DMS53 treated with DMSO at 0.1 percent for 48 hours (cell line): ENCODE results near the gene SDF4.

Source experiments
- DNase-seq: peaks from one replicate; lab custom pipeline; 2025; ENCODE audit not compliant: unreplicated experiment; lab: John Stamatoyannopoulos, UW

The SDF4 gene

DNA sequence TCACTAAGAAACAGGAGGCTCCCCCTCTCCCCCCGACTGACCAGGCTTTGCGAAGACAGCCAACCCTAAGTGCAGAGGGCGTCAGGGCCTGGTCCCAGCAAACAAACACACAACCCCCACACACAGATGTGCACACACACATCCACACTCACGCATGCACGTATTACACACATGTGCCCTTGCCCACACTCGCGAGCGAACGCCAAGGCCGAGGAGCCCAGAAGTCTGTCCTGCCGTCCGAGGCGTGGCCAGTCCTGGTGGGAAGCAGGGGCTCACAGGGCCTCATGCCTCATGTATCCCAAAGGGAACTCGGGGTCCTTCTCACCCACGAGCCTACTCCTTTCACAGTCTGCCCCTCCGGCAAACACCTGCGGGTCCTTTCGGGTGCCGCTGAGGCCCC is 2.0 kb downstream of the SDF4 start:
- DNase-seq = no peak

DNA sequence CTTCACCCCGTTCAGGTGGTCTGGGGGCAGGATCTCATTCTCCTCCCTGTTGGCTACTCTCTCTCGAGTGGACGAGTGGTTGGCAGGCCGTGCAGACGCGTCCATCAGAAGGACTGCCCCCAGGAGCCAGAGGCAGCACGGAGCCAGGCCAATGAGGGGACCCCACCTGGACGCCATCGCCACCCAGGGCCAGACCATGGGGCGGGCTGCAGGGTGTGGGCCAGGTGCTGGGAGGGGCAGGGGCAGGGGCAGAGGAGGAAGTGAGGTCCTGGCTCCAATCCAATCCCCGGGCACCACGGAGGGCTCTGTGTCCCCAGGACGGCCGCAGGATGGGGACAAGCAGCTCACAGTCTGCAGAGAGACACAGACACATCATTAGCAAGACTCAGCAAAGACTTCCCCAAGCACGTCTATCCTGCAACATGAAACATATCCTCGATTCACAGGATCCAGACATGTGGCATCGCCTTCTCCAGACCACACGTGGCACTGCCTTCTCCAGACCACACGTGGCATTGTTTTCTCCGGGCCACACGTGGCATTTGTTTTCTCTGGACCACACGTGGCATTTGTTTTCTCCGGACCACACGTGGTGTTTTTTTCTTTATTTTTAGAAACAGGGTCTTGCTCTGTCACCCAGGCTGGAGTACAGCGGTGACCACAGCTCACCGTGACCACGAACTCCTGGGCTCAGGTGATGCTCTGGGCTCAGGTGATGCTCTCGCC is 3.0 kb downstream of the SDF4 start:
- no peak for DNase-seq

DNA sequence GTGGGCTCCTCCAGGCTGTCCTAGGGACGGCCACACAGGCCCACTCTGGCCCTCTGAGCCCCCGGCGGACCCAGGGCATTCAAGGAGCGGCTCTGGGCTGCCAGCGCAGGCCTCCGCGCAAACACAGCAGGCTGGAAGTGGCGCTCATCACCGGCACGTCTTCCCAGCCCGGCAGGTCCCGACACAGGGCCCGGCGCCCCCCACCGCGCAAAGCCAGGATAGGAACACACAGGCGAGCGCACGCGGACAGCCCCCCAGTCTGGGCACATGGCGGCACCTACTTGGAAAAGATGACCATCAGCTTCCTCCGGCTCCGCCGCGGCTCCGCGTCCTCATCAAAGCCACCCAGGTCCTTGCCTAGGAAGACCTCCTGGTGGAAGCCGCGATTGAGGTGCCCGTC is 3.6 kb downstream of the SDF4 start:
- no peak for DNase-seq

DNA sequence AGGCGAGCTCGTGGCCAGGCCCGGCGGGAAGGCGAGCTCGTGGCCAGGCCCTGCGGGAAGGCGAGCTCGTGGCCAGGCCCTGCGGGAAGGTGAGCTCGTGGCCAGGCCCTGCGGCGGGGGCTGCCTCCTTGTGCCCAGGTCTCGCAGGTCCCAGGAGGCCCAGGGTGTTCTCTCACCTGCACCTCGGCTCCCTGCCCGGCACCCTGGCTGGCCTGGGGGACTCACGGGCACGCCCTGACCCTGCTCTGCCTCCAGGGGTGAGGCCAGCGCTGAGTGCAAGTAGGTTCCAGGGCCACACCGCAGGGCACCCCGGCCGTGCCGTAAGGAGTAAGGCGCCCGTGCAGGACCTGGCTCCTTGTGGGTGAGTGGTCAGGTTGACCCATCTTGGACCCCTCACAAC is 4.4 kb downstream of the SDF4 start:
- no peak for DNase-seq

DNA sequence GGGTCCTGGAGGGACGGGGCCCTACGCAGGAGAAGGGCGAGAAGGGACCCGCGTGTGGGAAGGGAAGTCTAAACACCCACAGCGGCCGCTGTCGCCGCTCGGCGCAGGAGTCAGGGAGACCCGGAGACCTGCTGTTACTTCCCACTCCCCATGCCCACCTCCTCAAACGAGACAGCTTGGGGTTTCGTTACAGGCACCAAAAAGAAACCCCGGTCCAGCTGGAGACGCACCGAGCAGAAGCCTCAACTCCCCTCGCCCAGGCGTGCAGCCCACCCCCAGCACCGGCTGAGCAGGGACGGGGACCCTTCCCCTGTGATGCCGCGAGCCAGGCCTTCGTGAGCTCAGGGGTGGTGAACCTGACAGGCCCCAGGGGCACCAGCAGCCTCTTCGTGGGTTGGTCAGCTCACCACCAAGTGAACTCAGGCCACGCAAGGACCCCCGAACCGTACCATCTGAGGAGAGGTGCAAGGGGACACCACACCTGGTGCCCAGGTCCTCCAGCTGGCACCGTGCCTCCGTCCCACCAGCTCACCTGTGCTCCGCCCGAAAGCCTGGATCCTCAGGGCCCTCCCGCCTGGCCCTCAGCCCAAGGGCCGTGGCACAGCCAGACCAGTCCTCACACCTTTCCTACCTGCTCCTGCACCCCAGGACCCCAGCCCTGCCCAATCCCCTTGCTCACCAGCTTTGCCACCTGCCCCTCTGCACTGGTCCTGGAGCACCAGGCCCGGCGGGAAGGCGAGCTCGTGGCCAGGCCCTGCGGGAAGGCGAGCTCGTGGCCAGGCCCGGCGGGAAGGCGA is 5.0 kb downstream of the SDF4 start:
- DNase-seq = no peak

DNA sequence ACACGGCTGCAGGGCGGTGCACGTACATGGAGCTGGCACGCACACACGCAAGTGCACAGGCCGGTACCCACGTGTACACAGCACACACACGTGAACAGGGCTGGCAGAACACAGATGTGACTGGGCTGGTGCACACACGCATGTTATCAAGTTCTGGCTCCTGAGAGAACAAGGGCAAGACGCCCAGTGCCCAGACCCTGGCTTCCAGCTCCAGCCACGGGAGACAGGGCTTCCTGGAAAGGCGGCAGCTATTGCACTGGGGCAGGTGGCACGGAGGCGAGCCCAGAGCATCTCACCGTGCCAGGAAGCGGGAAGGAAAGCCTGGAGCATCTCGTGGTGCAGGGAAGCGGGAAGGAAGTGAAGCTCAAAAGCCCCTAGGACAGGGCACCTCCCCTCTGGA is 5.9 kb downstream of the SDF4 start:
- no peak for DNase-seq

DNA sequence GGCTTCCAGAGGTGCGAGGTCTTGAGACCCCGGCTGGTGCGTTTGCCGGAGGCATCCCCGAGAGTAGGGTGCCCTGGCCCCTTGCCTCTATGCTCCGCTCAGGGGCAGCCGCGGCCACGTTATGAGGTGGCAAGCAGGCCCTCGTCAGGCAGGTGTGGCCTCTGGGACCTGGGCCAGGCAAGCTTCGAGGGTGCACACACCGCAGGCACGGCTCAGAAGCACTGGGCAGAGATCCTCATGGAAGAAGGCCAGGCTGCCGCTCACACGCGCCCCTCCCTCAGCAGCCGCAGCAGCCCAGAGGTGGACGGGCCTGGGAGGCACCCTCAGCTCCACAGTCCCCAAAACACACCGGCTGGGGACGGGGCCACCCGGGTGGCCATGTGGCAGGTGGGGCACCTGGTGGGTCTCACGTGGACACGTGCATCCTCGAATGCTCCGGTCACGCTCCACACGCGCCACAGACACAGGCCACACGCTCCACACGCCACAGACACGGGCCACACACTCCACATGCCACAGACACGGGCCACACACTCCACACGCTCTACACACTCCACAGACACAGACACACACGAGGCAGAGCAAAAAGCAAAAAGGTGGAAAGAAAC is 6.5 kb downstream of the SDF4 start:
- DNase-seq = no peak

DNA sequence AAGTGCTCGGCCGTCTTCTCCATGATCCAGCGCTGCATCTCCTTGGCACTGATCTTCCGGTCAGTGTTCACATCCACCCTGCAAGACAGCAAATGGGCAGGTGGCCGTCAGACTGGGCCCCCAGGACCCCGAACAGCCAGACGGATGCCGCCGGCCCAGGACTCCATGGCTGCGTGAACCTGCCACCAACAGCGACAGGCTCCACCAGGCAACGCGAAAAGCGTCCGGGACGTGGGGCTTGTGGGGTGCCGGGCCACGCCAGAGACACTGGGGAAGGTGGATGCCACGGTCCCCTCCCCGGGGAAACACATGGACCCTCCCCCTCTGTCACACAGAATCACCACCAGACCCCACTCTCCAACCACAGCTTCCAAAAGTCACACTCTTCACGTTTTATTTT is 7.9 kb downstream of the SDF4 start:
- no peak for DNase-seq

DNA sequence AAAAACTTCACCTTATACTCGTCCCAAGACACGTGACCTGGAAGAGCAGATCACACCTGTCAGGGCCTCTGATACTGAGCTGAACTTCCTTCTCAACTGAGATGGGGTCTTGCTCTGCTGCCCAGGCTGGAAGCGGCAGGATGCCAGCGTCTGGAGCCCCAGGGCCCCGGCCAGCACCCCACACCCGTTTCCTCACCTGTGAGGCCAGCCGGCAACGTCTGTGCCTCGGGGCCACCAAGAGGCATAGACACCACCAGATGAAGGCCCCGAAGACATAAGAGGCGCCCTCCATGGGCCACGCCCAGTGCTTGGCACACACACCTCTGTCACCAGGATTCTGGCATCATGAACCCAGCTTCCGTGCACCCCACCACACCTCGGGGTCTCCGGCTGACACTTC is 8.5 kb downstream of the SDF4 start:
- DNase-seq = no peak

DNA sequence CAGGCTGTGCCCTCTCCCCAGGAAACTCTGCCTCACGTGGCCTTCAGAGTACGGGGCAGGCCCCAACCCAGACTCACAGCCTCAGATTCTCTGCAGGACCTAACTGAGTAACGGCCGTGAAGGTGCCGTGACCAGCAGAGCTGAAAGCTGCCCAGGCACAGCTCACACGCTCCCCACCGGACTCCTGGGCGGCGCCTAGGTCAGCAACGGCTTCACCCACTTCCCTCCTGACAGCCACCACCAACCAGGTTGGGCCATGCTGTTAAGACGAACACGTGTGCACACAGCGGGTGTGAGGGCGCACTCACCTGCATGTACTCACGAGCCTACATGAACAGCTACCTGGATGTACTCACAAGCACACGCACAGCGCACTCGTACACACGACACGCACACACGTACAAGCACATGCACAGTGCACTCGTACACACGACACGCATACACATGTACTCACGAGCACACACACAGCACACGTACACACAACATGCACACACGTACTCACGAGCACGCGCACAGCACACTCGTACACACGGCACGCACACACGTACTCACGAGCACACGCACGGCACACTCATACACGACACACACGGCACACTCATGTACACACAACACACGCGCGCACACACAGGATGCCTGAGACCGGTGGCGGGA is 9.1 kb downstream of the SDF4 start:
- no peak for DNase-seq

DNA sequence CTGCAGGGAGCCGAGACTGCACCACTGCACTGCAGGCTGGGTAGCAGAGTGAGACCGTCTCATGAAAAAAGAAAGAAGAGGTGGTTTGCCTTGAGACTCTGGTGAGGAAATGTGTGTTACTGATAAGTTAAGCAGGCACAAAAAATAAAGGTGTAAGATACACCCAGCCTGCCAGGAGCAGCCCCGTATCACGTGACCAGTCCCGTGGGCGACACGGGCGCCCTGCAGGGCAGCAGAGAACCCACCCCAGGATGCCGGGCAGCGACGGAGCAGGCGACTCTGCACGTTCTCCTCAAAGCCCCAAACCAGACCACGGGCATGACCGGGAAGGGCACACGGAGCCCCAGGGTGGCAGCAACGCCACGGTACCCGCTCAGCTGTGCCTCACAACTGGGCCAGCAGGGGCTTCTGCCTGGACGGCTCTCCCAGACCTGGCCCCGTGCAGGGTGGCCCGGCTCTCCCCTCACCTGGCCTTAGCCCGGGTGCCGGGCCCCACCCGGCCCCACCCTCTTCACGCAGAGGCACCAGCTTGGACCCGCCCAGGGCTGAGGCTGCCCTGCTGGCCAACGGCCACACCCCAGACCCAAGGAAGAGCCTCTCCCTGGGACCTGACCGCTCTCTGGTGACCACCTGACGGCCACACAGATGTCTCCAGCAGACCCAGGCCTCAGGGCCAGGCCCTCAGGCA is 9.8 kb downstream of the SDF4 start:
- DNase-seq = no peak

DNA sequence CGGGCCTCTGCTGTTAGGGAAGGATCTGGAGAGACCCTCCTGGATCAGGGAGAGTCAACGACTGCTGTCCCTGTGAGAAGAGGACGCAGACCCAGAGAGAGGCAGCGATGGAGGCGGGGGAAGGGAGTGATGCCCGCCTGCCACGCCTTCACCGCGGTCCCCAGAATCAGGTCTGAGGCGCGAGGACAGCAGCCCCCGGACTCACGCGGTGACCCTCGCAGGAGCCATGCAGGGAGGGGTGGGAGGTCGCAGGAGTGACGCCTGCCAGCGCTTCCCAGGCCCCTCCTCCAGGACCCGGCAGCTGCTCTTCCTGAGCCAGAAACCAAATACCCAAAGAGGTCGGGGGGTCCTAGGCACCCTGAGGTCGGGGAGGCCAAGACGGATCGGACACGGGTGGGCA is 11.6 kb downstream of the SDF4 start:
- DNase-seq = no peak

DNA sequence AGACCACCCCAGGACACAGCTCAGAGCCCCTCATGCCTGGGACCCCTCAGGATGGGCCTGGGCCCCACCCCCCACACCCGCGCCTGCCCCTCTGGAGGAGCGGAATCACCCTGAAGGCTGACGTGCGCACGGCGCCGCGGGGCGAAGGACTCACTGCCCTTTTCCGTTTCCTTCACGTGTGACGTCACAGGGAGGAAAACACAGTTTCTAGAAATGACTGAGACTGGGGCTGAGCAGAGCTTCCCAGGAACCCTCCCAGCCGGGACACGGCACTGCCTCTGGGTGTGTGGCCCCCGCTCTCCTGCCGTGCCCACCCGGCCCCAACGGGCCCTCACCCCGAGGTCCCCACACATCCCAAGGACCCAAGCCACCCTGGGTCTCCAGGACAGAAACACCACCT is 12.5 kb downstream of the SDF4 start:
- no peak for DNase-seq

DNA sequence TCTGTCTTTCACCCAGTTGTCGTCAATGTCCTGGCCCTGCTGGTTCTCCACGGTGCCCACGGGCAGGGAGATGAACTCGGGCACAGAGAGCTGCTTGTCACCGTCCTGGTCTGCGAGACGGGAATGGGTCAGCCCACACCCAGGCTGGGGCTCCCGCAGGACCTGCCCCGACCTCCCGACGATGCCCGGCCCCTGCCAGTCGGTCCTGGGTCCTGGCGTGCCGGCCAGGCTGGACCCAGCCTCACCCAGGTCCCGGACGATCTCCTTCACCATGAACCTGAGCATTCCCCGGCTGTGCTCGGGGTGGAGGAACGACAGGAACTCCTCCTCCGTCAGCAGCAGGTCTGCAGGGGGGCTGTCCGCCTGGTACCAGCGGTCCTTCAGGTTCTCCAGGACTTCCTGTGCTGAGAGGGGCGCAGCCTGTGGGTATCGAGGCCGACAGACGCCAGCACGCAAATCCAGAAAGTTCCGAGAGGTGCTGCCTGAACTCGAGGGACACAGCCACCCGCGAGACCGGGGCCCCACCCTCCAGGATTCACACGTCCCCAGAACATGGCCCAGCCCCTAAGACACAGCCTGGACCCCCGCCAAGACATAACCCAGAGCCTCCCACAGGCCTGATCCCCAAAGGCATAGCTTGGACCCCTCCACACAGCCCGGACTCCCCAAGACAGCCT is 13.1 kb downstream of the SDF4 start:
- no peak for DNase-seq

DNA sequence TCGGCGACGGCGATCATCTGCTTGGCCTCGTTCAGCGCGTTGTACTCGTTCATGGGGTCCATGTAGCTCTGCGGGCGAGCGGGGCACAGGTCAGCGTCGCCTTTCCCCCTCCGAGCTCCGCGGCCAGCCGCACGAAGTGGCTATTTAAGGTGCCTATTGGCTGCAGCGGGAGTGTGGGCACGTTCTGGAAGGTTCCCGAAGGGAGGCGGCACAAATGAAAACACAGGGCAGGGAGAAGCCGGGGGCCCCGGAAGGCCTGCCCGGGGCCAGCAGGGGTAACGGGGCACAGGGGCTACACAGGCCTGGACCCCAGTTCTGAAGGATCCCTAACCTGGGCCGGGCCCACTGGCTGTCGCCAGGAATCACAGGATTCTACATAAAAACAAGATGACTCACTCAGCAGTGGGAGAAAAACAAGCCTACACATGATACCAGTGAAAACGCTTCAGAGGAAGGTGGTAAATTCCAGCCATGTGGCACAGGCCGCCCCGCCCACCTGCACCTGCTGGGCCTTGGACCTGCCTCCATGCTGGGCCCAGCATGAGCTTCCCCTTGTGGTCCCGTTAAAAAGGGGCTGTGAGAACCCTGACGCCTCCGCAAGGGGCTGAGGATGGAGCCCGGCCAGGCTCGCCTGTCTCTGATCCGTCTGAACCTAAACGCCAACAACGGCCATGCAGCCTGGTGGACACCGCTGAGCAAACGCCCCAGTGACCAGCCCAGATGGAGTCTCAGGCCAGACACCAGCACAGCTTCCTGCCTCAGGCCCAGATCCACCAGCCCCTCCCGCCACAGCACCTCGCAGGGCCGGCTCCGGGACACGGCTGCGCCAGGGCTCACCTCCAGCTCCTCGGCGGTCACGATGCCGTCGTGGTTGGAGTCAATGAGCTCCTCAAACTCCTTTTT is 13.9 kb downstream of the SDF4 start:
- peak; percentile 26 for DNase-seq

DNA sequence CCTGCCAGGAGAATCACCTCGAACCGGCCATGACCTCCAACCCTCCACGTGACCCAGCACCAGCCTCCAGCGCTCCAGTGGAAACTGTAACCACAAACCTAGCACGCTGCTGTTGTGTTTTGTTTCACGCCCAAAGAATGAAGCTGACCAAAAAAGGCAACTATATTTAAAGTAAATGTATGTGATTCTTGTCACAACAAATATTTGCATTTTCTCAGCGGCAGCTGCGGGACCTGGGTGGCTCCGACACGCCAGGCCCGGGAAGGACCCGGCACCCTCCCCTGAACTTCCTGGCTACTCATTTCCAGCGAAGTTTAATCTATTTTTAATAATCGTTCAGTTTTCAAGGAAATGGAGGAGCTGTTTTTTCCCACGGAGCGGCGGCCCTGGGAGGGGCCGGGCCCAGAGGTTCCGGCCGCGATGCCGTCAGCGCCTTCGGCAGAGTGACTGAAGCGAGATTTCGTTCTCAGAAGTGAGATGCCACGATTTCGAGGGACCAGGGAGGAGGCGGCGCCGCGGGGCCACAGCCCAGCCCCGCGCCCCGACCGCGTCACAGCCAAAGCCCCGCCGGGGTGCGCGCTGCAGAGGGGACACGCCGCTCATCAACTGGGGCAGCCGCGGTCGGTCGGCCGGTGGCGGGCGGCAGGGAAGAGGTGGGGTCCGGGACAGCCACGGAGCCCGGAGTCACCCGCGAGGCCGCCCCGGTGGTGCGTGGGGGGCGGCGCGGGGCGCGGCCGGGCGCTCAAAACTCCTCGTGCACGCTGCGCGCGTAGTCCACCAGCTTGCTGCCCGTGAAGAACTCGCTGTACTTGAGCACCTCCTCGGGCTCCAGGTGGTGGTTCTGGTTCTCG is 14.8 kb downstream of the SDF4 start:
- no peak for DNase-seq

DNA sequence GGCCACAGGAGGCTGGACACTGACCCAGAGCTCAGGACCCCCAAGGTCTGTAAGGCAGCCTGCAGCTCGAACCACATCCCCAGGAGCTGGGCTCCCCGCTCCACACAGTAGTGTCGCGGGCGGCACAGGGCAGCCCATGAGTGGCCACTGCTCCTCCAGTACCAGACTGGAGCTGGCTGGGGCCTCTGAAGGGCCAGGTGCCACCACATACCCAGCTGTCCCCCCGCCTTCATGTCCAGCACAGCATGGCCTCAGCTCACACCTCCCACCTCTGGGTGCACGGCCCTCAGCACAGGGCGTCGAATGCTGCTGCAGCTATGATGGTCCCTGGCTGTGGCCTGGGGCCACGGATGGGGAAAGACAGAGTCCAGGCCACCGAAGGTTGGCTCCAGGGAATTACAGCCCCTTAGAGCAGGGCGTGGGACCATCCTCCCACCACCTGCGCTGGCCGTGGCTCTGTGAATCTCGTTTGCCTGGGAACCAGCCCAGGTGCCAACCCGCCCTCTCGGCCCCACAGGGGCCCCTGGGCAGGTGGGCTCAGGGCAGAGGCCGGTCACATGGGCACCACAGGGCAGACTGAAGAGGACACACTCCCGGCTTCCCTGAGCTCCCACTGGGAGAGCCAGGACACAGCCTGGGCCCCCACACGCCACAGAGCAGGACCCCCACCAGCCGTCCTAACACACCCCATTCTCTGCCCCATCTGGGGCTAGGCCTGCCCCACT is 15.8 kb downstream of the SDF4 start:
- no peak for DNase-seq

DNA sequence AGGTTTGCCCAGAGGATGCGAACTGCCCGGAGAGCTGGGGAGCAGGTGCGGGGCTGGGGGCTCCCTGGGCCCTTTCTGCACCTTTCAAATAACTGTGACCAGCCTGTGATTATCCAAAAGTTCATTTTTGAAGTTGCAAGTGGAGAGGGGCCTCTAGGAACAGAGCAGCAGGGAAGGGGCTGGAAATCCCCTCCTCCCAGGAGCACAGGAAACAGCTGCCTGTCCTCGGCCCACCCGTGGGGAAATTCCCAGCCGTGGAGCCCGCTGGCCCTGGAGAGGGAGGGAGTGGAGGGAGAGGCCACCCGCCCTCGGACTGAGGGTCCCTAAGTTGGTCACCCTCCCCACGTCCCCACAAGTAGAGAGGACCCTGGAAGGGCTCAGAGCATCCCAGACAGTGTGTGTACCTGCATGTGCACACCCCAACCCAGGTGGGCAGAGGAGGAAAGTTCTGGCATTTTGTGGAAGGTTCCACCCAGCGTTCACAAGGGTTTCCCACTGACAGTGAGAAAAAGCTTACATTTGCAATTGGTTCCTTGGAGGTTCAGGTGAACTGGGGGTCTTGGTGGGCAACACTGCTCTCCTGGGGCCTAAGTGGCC is 16.6 kb downstream of the SDF4 start:
- DNase-seq = no peak
